GM21367 (cell line): ENCODE data around the gene CREBBP.
"Not testable (repeated sequence)": the region's sequence is repeated elsewhere in the genome, so short reads cannot be mapped to it uniquely, and the experiment has no call there.

Experiments used
- ATAC-seq: cut with Tn5 transposase; IDR thresholded peaks from one replicate; pipeline ENCODE4 v1.9.1; 2021; ENCODE audit not compliant: unreplicated experiment

Gene CREBBP

GRCh38 chr16:3880623-3881498, at the start of gene CREBBP:
Gene CREBBP, minus strand, starts transcription at chr16:3880713. Its CDS starts 797 bp downstream, at chr16:3879916.
- ATAC-seq = peak; percentile 69

GRCh38 chr16:3927147-3927546, 46.6 kb upstream of the CREBBP start:
- ATAC-seq = not testable (repeated sequence)

GRCh38 chr16:3924763-3925162, 44.2 kb upstream of the CREBBP start:
- ATAC-seq = no peak

- no peak for ATAC-seq
Observed at GRCh38 chr16:3922241-3922640, 41.7 kb upstream of the CREBBP start.

GRCh38 chr16:3920206-3920605, 39.7 kb upstream of the CREBBP start:
- ATAC-seq = no peak

GRCh38 chr16:3919413-3919812, 38.9 kb upstream of the CREBBP start:
- no peak for ATAC-seq

- ATAC-seq = no peak
Observed at GRCh38 chr16:3915426-3916260, 35.1 kb upstream of the CREBBP start.

- ATAC-seq = no peak
Observed at GRCh38 chr16:3912897-3913296, 32.4 kb upstream of the CREBBP start.

- ATAC-seq = no peak
Observed at GRCh38 chr16:3912373-3912772, 31.9 kb upstream of the CREBBP start.

GRCh38 chr16:3911741-3912140, 31.2 kb upstream of the CREBBP start:
- ATAC-seq = not testable (repeated sequence)

- no peak for ATAC-seq
Observed at GRCh38 chr16:3909791-3910583, 29.5 kb upstream of the CREBBP start.

- ATAC-seq = no peak
Observed at GRCh38 chr16:3908951-3909437, 28.5 kb upstream of the CREBBP start.

GRCh38 chr16:3907586-3907985, 27.1 kb upstream of the CREBBP start:
- ATAC-seq = no peak

GRCh38 chr16:3906363-3906762, 25.9 kb upstream of the CREBBP start:
- no peak for ATAC-seq

GRCh38 chr16:3904875-3905274, 24.4 kb upstream of the CREBBP start:
- ATAC-seq = no peak

GRCh38 chr16:3890091-3890490, 9.6 kb upstream of the CREBBP start:
- ATAC-seq = no peak

- ATAC-seq = no peak
Observed at GRCh38 chr16:3889059-3889458, 8.5 kb upstream of the CREBBP start.

GRCh38 chr16:3885999-3886398, 5.5 kb upstream of the CREBBP start:
- ATAC-seq = not testable (repeated sequence)

- no peak for ATAC-seq
Observed at GRCh38 chr16:3884398-3884797, 3.9 kb upstream of the CREBBP start.

- no peak for ATAC-seq
Observed at GRCh38 chr16:3882531-3882930, 2.0 kb upstream of the CREBBP start.

GRCh38 chr16:3881499-3881990, 1.0 kb upstream of the CREBBP start:
- ATAC-seq = no peak
